ENCODE results near the gene DLG2. TPM values are rescaled to one million over a fixed set of nuclear protein-coding genes. Genes with fewer than 3 reads are reported as not detected.

Gene DLG2
- total RNA-seq, 1 donor from 2014 or later, result 2.1 TPM

GRCh38 chr11:83957038-83957900 is 1669.9 kb downstream of the DLG2 start:
- Mint-ChIP-seq H3K4me3 (no peak overlapping the region), H3K27ac (ENCODE audit: unreplicated experiment) (no peak overlapping the region), H3K27me3 (ENCODE audit: low read depth) (no peaks in the 10 kb centered on the region), H3K9me3 (no peaks in the 10 kb centered on the region), H3K4me1 (no peaks in the 10 kb centered on the region), H3K36me3 (ENCODE audit: low read depth) (no peaks in the 10 kb centered on the region)
- DNase-seq (ENCODE audit: low read depth, low spot score), result no peak
- TF ChIP-seq CTCF (conservative IDR thresholded peaks at IDR 0.05), result no peak

GRCh38 chr11:83956119-83956697 is 1670.9 kb downstream of the DLG2 start:
- H3K27me3 Mint-ChIP-seq (ENCODE audit: low read depth), result no peaks in the 10 kb centered on the region
- no peak for TF ChIP-seq CTCF (conservative IDR thresholded peaks at IDR 0.05)
- no peak overlapping the region for H3K4me3 Mint-ChIP-seq
- H3K36me3 Mint-ChIP-seq (ENCODE audit: low read depth), result no peaks in the 10 kb centered on the region
- H3K9me3 Mint-ChIP-seq, result no peaks in the 10 kb centered on the region
- H3K27ac Mint-ChIP-seq (ENCODE audit: unreplicated experiment), result no peak overlapping the region
- no peak for DNase-seq (ENCODE audit: low read depth, low spot score)
- no peaks in the 10 kb centered on the region for H3K4me1 Mint-ChIP-seq

GRCh38 chr11:83954780-83955179 is 1672.4 kb downstream of the DLG2 start:
- H3K27ac Mint-ChIP-seq (ENCODE audit: unreplicated experiment), result no peak overlapping the region
- no peaks in the 10 kb centered on the region for H3K9me3 Mint-ChIP-seq
- TF ChIP-seq CTCF (conservative IDR thresholded peaks at IDR 0.05), result no peak
- H3K36me3 Mint-ChIP-seq (ENCODE audit: low read depth), result no peaks in the 10 kb centered on the region
- no peak for DNase-seq (ENCODE audit: low read depth, low spot score)
- no peak overlapping the region for H3K4me3 Mint-ChIP-seq
- no peaks in the 10 kb centered on the region for H3K27me3 Mint-ChIP-seq (ENCODE audit: low read depth)
- H3K4me1 Mint-ChIP-seq, result no peaks in the 10 kb centered on the region

GRCh38 chr11:83951521-83951920 is 1675.6 kb downstream of the DLG2 start:
- no peak for TF ChIP-seq CTCF (conservative IDR thresholded peaks at IDR 0.05)

GRCh38 chr11:83948200-83948599 is 1678.9 kb downstream of the DLG2 start:
- H3K9me3 Mint-ChIP-seq, result no peaks in the 10 kb centered on the region
- H3K4me3 Mint-ChIP-seq, result no peak overlapping the region
- no peak for TF ChIP-seq CTCF (conservative IDR thresholded peaks at IDR 0.05)
- no peak overlapping the region for H3K27ac Mint-ChIP-seq (ENCODE audit: unreplicated experiment)
- H3K4me1 Mint-ChIP-seq, result no peaks in the 10 kb centered on the region
- no peaks in the 10 kb centered on the region for H3K36me3 Mint-ChIP-seq (ENCODE audit: low read depth)
- no peaks in the 10 kb centered on the region for H3K27me3 Mint-ChIP-seq (ENCODE audit: low read depth)
- no peak for DNase-seq (ENCODE audit: low read depth, low spot score)

More at GRCh38 chr11:83951521-83951920, 1675.6 kb downstream of the DLG2 start:
- H3K27me3 Mint-ChIP-seq (ENCODE audit: low read depth), result no peaks in the 10 kb centered on the region
- no peaks in the 10 kb centered on the region for H3K9me3 Mint-ChIP-seq
- DNase-seq (ENCODE audit: low read depth, low spot score), result no peak
- H3K4me1 Mint-ChIP-seq, result no peaks in the 10 kb centered on the region
- no peak overlapping the region for H3K4me3 Mint-ChIP-seq
- H3K27ac Mint-ChIP-seq (ENCODE audit: unreplicated experiment), result no peak overlapping the region
- no peaks in the 10 kb centered on the region for H3K36me3 Mint-ChIP-seq (ENCODE audit: low read depth)
